WTC11 (cell line): Measurements from ENCODE around the gene SLC8A2. TPM values are rescaled to one million over a fixed set of nuclear protein-coding genes. Genes with fewer than 3 reads are reported as not detected.

Experiments
- ATAC-seq: fragments of 200-7000 bp; cut with Tn5 transposase; 2 replicates; pipeline ENCODE4 v1.10.0; 2021; ENCODE audit warnings: mild to moderate bottlenecking, moderate library complexity
- CTCF ChIA-PET: fragments of 300-600 bp; sonication (Branson Sonifier 250); formaldehyde crosslinking; loops from one replicate; lab custom pipeline; 2021; ENCODE audit warnings: antibody characterized with exemption; lab: Charles Lee
- POLR2A ChIA-PET: fragments of 350-600 bp; sonication (Branson Sonifier 250); formaldehyde crosslinking; loops from one replicate; lab custom pipeline; 2021; ENCODE audit warnings: antibody characterized with exemption; lab: Charles Lee
- DNase-seq: peaks from one replicate; pipeline ENCODE4 v3.0.0; 2021; ENCODE audit warnings: low spot score
- H3K27ac Mint-ChIP-seq: 2 replicates; pipeline ENCODE4 v1.8.0; 2021; ENCODE audit warnings: mixed read lengths
- H3K27me3 Mint-ChIP-seq: 2 replicates; pipeline ENCODE4 v1.8.0; 2021; ENCODE audit warnings: low read depth, mild to moderate bottlenecking, moderate library complexity, mixed read lengths
- H3K36me3 Mint-ChIP-seq: 2 replicates; pipeline ENCODE4 v1.8.0; 2021; ENCODE audit warnings: mixed read lengths
- H3K4me1 Mint-ChIP-seq: 2 replicates; pipeline ENCODE4 v1.8.0; 2022; ENCODE audit warnings: mixed read lengths
- H3K4me3 Mint-ChIP-seq: 2 replicates; pipeline ENCODE4 v1.8.0; 2021; ENCODE audit warnings: mild to moderate bottlenecking, moderate library complexity, mixed read lengths
- H3K9me3 Mint-ChIP-seq: 2 replicates; pipeline ENCODE4 v1.8.0; 2021; ENCODE audit warnings: mixed read lengths
- ATF1 ChIP-seq: sonication (generic); formaldehyde crosslinking; IDR thresholded peaks from 2 replicates; pipeline ENCODE4 v1.8.1; 2023; ENCODE audit warnings: mild to moderate bottlenecking, moderate library complexity, missing genetic modification reagents
- CREM ChIP-seq: sonication (generic); formaldehyde crosslinking; IDR thresholded peaks from 2 replicates; pipeline ENCODE4 v1.8.1; 2022; ENCODE audit warnings: mild to moderate bottlenecking, missing genetic modification reagents, moderate library complexity
- EMX1 ChIP-seq: fragments of 250-450 bp; sonication (Bioruptor Pico); IDR thresholded peaks from 2 replicates; pipeline ENCODE4 v1.8.0; 2021; ENCODE audit warnings: mild to moderate bottlenecking
- ESRRA ChIP-seq: sonication (generic); formaldehyde crosslinking; IDR thresholded peaks from 2 replicates; pipeline ENCODE4 v1.8.1; 2022; ENCODE audit warnings: mild to moderate bottlenecking, missing genetic modification reagents, borderline replicate concordance
- MLX ChIP-seq: sonication (generic); formaldehyde crosslinking; IDR thresholded peaks from 2 replicates; pipeline ENCODE4 v1.8.1; 2023; ENCODE audit warnings: mild to moderate bottlenecking, missing genetic modification reagents, moderate library complexity
- NFYB ChIP-seq: sonication (generic); formaldehyde crosslinking; conservative IDR thresholded peaks from 2 replicates; pipeline ENCODE4 v1.8.0; 2022; ENCODE audit warnings: low read depth, missing genetic modification reagents
- OVOL2 ChIP-seq: fragments of 250-450 bp; sonication (Bioruptor Pico); IDR thresholded peaks from 2 replicates; pipeline ENCODE4 v1.9.0; 2021; ENCODE audit warnings: mild to moderate bottlenecking, borderline replicate concordance
- RORB ChIP-seq: fragments of 250-450 bp; sonication (Bioruptor Pico); IDR thresholded peaks from 2 replicates; pipeline ENCODE4 v1.9.0; 2021; ENCODE audit warnings: mild to moderate bottlenecking
- SMAD3 ChIP-seq: sonication (generic); formaldehyde crosslinking; IDR thresholded peaks from 2 replicates; pipeline ENCODE4 v1.8.0; 2022; ENCODE audit warnings: missing genetic modification reagents, mild to moderate bottlenecking, borderline replicate concordance
- SOX15 ChIP-seq: fragments of 250-450 bp; sonication (Bioruptor Pico); IDR thresholded peaks from 2 replicates; pipeline ENCODE4 v1.9.0; 2021; ENCODE audit warnings: mild to moderate bottlenecking
- STAT6 ChIP-seq: sonication (generic); formaldehyde crosslinking; conservative IDR thresholded peaks from 2 replicates; pipeline ENCODE4 v1.8.1; 2023; ENCODE audit warnings: mild to moderate bottlenecking, low read depth, missing genetic modification reagents, moderate library complexity
- USF2 ChIP-seq: sonication (generic); formaldehyde crosslinking; IDR thresholded peaks from 2 replicates; pipeline ENCODE4 v1.8.1; 2023; ENCODE audit warnings: mild to moderate bottlenecking, missing genetic modification reagents, moderate library complexity
- ZBTB21 ChIP-seq: sonication (generic); formaldehyde crosslinking; IDR thresholded peaks from 2 replicates; pipeline ENCODE4 v1.8.1; 2023; ENCODE audit warnings: mild to moderate bottlenecking, missing genetic modification reagents, borderline replicate concordance
- ZMAT4 ChIP-seq: fragments of 250-450 bp; sonication (Bioruptor Pico); IDR thresholded peaks from 2 replicates; pipeline ENCODE4 v1.9.0; 2021; ENCODE audit warnings: mild to moderate bottlenecking
- ZNF219 ChIP-seq: sonication (generic); formaldehyde crosslinking; IDR thresholded peaks from 2 replicates; pipeline ENCODE4 v1.8.0; 2023; ENCODE audit warnings: missing genetic modification reagents, mild to moderate bottlenecking, borderline replicate concordance
- ZNF232 ChIP-seq: sonication (generic); formaldehyde crosslinking; IDR thresholded peaks from 2 replicates; pipeline ENCODE4 v1.8.0; 2022; ENCODE audit warnings: mild to moderate bottlenecking, missing genetic modification reagents
- ZNF281 ChIP-seq: sonication (generic); formaldehyde crosslinking; IDR thresholded peaks from 2 replicates; pipeline ENCODE4 v1.8.0; 2023; ENCODE audit warnings: mild to moderate bottlenecking, missing genetic modification reagents
- ZNF396 ChIP-seq: fragments of 250-450 bp; sonication (Bioruptor Pico); IDR thresholded peaks from 2 replicates; pipeline ENCODE4 v1.8.0; 2021; ENCODE audit warnings: mild to moderate bottlenecking, moderate library complexity, borderline replicate concordance
- ZNF512 ChIP-seq: sonication (generic); formaldehyde crosslinking; IDR thresholded peaks from 2 replicates; pipeline ENCODE4 v1.8.1; 2022; ENCODE audit warnings: missing genetic modification reagents, borderline replicate concordance
- ZSCAN18 ChIP-seq: fragments of 250-450 bp; sonication (Bioruptor Pico); IDR thresholded peaks from 2 replicates; pipeline ENCODE4 v2.1.2; 2022; ENCODE audit warnings: mild to moderate bottlenecking, moderate library complexity
- total RNA-seq: library from RNA; stranded (reverse); gene quantifications from 3 replicates; pipeline ENCODE4 v1.2.3, GENCODE V29; 2021

SLC8A2 gene
- total RNA-seq, 1 experiment from 2014 or later = 6.5 TPM

- no peak for ATAC-seq
- DNase-seq = no peak
- H3K9me3 Mint-ChIP-seq = no peaks in the 10 kb centered on the region
- peaks cover 4% of the 10 kb centered on the region; the same call in 1 of the 2 replicates for H3K27me3 Mint-ChIP-seq
- POLR2A ChIA-PET = interaction anchor here (0.6 kb wide), 2 partner anchors 93 to 100 kb away, joined by 3 to 4 read pairs; no protein-coding TSS in a partner anchor
- TF ChIP-seq ZNF232 (no peak), EMX1 (no peak), STAT6 (CRISPR knock-in tag) (no peak), ZNF512 (CRISPR knock-in tag) (no peak), SMAD3 (CRISPR knock-in tag) (no peak), ESRRA (CRISPR knock-in tag) (no peak), SOX15 (CRISPR knock-in tag) (no peak), NFYB (CRISPR knock-in tag) (no peak), USF2 (CRISPR knock-in tag) (no peak), ZNF219 (CRISPR knock-in tag) (no peak), OVOL2 (CRISPR knock-in tag) (no peak), CREM (CRISPR knock-in tag) (no peak), ZMAT4 (CRISPR knock-in tag) (no peak), ZBTB21 (no peak), MLX (CRISPR knock-in tag) (no peak), ATF1 (CRISPR knock-in tag) (no peak), ZNF396 (CRISPR knock-in tag) (no peak), RORB (CRISPR knock-in tag) (no peak), ZNF281 (CRISPR knock-in tag) (no peak), ZSCAN18 (no peak)
- H3K36me3 Mint-ChIP-seq = no peaks in the 10 kb centered on the region
- CTCF ChIA-PET = interaction anchor here (0.6 to 5.1 kb wide), 16 partner anchors 11 to 234 kb away, joined by 3 to 39 read pairs (median 4); partner anchors contain the start of gene EHD2
- peaks cover 12% of the 10 kb centered on the region for H3K4me1 Mint-ChIP-seq
- no peak overlapping the region for H3K27ac Mint-ChIP-seq
- no peak overlapping the region for H3K4me3 Mint-ChIP-seq
Measured at GRCh38 chr19:47520343-47520806, 48.7 kb upstream of the SLC8A2 start.
